Stimulated activated naive CD8-positive, alpha-beta T cell treated with anti-CD3 and anti-CD28 coated beads, Interleukin-15, Interleukin-2, amounts not matched to agents 100 U/mL and 50 U/mL, for 24 hours (primary cell): ENCODE data around the gene NTF3.

Experiments
- ATAC-seq: fragments of 150-1000 bp; cut with Tn5 transposase; one replicate; pipeline ENCODE4 v1.10.0; 2021
- DNase-seq: peaks from one replicate; pipeline ENCODE4 v3.0.0; 2021

NTF3 gene

DNA sequence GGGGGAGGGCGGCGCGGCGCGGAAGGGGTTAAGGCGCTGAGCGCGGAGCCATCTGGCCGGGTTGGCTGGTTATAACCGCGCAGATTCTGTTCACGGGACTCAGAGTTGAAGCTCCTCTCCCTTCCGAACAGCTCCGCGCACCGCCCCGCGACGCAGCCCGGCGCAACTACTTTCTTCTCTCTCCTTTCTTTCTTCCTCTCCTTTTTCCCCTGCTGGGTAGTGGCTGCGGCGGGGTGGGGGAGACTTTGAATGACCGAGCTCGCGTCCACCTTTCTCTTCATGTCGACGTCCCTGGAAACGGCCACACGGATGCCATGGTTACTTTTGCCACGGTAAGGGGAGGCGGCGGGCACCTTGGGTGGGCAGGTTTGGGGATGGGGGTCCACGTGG, at the start of gene NTF3:
Gene NTF3 (plus strand): TSS at position 98 of the 390 bp plus-strand sequence. CDS start 217 bp downstream, at position 315.
- ATAC-seq (no peak), DNase-seq (no peak)

DNA sequence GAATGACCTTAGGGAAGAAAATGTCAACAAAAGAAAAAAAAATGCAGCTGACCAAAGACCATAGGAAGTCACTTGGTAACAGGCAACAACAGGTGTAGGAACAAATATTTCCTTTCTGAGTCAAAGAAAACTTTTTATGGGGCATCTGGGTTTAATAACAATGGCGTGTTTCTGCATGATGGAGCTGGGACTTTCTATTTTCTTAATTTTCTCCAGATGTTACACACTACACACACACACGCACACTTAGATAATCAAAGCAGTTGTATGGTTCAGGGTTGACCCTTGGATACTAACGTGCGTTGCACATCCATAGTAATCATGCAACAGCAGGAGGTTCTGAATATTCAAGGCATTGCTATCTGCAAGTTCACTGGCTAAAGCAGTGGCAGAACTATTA, 47.9 kb upstream of the NTF3 start:
- no peak for ATAC-seq
- DNase-seq, result no peak

DNA sequence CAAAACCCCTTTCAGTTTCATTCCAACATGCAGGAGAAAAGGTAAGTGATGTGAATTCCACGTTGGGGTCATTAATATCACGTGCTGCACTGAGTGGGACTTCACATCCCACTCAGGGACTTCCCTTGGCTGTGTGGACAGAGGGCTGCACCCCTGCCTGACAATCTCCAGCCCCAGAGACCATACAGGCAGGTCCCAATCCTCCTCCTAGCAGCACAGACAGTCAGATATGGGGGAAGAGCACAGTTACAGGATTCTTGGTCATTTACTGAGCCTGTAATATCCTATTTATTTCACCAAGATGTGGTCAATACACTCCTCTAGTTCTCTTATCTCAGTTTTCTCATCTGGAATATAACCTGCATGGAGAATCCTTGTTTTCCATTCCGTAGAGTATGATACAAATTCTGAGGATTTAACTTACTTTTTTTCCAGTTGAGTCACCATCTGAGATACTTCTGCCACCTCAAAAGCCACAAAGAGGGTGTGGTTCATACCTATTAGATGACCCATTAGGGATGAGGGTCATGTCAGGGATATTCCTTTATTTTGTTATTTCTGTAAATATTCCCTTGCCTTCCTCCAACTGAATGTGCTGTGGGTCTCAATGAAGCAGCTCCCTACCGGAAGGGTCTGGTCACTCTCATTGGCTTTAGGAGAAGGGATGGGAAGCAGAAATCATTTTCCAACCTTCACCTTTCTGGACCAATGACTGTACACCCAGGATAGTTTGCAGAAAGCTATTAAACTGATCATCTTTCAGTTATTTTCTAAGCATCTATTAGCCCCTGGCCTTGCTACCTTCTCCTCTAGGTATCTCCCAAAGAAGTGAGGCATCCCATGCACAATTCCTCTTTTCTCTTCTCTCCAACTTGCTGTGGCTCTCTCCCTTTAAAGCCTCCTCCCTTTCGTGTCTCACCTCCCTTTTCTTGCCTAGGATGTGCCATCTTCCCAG, 43.0 kb upstream of the NTF3 start:
- ATAC-seq, result no peak
- DNase-seq, result no peak

DNA sequence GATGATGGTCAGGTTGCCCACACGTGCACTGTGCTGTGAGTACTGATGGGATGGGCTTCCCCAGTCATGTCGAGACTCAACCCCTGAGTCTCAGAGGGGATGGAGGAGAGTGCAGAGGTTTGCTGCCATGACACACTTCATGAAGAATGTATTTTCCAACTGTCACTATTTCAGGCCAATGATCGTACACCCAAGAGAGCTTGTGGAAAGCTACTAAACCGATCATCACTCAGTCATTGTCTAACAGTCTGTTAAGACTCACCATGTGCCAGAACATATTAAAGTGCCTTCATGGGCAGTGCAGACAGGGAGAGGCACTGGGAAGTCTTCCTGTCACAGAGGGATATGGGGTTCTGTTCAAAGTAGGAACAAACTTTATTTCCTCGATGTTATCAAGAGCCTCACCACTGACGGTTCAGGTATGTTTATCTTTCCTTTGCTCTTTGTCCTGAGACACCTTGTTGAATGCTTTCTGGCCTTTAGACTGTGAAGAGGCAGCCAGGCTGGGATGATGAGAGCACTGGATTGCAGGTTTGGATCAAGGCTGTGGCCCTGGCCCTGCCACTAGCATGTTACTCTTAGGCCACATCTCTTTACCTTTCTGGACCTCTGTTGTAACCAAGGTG, 41.6 kb upstream of the NTF3 start:
- ATAC-seq (no peak), DNase-seq (no peak)

DNA sequence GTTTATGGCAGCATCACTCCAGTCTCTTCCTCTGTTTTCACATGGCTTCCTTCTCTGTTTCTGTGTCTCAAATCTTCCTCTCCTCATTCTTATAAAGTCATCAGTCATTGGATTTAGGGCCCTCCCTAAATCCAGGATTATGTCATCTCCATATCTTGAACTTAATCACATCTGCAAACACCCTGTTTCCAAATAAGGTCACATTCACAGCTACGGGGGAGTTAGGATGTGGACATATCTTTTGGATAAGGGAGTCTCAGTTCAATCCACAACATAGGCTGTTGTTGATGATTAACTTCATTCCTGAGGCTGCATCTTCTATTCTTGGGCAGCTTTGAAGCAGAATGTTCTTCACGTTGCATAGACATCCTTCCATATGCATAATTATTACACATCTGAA, 40.3 kb upstream of the NTF3 start:
- DNase-seq (no peak), ATAC-seq (no peak)

DNA sequence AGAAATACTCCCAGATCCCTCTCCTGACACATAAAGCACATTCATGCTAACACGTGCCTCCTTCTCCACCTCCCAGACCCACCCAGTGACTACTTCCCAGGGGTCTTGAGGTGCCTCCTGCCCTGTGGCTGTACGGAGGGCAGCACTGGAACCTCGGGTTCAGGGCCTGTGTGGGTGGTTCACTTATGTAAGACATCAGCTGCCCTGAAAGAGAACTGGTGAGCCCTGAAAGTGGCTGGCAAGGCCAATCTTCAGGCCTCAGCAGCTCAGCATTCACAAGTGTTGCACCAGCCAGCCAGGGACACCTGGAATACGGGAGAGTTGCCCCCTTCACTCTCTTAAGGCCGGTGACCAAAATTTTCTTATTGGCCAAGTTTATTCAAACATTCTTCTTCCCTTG, 38.9 kb upstream of the NTF3 start:
- ATAC-seq, result no peak
- DNase-seq, result no peak

DNA sequence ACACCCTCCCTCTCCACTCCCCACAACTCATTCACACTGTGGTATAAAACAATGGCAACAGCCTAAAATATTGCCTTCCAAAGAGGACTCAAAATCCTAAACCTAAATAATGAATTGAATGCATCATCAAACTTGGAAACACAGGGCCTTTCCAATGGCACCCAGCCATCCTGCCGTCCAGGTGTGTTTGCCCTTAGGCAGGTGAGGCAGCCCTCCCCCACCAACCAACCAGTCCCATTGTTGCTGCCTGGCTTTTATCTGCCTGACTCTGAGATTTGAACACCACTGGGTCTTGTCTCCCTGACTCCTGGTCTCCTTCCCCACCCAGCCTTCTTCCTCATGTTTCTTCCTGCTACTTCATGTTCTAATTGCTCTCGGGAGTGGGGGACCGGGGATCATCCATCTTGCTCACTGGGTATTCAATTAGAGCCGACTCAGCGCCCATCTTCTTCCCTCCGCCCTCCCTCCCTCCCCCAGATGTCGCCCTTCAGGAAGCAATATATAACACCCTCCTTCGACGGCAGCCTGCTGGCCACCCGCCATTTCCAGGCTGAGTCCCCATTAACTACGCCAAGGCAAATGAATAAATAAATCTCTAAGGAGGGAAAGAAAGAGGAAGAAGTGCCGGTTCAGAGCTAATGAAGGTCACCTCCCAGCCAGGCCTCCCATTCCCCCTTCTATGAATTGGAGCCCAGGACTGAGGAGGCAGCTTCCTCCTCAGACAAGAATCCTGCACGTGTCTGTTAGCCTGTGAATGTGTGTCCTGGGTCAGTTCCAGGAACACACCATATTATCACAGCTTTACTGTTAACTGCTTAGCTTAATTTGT, 36.3 kb upstream of the NTF3 start:
- ATAC-seq (no peak), DNase-seq (no peak)

DNA sequence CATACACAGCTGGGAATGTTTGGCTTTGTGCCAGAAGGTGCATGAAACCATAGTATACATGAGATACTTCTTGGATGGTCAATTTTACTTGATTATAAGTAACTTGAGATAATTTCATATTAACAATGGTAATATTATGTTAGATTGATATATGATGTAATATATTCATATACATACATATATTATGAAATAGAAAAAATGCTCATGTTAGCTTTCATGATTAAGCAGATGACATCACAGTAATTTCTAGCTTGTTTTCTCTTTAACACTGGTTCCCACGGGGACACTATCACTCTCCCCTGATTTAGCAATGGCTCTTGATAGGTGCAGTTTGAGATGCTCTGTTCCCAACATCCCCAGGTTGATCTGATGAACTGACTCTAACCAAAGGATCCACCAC, 35.4 kb upstream of the NTF3 start:
- DNase-seq (no peak), ATAC-seq (no peak)

DNA sequence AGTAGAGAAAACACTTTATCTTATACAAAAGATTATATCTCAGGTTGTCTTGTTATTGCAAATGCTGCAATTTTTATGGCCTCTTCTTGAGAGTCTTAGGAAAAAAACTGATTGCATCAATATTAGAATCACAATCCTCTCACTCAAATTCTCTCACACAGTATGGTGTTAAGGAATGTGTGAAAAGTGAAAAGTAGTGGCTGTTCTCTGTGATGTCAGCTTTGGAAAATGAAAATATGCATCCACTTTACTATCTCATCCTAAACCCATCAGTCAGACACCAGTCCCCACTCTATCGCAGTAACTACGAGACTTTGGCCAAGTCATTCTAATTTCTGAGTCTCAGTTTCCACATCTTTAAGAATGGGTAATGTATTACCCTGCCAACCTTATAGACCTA, 32.6 kb upstream of the NTF3 start:
- DNase-seq, result no peak
- ATAC-seq, result no peak

DNA sequence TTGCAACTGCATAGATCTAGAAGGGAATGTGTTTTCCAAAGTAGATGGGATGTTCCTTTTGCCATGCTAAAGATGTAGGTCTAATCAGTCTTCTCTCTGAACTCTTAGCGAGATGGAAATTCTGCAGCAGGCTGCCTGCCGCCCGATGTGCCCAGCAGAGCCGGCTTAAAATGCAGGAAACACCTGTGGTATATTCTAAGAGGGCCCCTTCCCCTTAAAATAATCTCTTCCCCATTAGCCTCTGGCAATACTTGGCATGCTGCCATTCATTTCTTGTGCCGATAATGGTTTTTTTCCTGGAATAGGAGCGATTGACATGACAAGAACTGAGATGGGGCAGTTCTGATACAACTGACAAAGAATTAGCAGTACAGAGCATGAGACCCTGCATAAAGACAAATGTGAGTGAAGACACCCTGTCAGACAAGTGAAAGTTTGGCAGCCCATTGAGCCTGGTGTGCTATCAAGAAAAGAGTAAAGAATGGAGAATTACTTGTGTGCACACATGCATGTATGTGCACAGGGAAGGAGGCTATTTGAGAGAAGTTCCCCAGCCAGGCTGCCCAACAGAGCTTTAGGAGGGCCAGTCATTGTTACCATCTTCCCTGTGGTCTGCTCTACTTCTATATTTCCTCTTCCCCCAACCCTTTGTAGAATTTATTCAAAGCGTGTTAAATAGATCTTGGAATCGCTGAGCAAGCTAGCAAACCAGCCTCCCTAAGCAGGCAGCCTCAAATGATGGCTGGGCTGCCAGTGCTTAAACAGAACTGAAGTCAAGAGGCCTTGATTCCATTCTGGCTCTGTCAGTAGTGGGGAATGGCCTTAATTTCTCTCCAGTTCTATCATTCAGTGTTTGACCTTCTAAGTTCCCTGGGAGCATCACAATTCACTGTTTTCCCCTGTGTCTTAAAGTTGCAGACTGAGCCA, 29.6 kb upstream of the NTF3 start:
- ATAC-seq (no peak), DNase-seq (no peak)

DNA sequence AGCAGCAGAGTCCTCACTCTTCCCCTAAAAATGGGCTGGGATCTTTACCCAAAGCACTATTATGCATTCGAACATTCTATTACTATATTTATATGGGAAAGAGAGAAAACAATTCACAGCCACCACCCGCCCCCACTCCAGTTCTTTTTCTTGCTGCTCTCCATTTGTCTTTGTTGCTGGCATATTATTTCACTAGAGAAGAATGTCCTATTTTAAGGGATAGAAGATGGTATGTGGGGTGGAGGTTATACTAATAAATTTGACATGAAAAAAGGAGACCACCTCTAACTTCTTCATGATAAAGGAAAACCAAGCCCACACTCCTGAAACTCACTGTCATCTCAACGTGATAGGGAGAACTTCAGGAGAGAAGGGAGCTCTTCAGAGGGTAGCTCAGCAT, 28.5 kb upstream of the NTF3 start:
- ATAC-seq (no peak), DNase-seq (no peak)

DNA sequence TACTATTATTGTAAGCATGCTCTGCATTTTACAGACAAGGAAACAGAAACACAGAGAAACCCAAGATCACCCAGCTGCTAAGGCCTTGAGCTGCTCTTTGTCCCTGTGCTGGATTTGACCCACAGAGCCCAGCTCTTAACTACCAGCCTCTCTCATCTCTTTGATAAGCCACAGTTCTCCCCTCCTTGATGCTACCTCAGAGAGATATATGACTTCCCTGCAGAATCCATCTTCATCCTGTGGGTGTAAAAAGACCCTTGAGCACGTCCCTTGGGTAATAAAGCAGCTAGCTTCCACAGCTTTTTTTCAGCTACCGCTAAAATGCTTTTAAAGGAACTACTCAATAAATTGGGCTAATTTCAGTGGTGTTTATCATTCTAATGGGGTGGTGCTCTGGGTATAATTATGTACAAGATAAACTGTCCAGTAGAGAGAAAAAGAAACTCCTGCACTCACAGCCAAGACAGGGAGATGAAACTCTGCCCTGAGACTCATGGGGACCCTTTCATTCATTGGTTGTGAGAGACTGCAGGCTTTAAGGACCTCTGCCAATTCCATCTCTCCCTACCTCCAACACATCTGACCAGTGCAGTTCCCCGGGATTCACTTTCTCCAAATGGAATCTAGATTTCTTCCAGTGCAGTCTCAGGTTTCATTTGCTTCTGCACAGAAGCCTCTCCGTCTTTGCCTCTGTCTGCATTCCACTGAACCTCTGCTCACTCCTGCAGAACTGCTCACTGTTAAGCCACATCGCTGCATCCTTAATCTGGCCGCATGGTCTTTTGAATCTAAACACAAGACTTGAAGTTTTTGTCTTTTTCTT, 24.7 kb upstream of the NTF3 start:
- DNase-seq, result no peak
- ATAC-seq, result no peak

DNA sequence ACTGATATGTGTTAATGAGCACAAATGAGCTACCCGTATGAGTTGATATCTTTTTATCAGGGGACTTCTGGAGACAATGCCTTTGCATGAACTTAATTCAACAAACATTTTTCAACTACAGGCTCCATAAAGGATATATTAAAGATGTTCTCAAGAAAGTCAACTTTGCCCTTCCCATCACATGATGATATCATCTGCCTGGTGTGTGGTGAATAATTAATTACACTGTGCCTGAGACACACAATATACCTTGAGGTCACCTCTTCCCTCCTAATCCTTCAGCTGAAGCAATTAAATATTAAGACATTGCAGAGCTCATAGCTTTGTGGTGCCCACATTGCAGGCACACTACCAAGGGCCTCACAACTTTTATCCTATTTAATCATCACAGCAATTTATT, 22.3 kb upstream of the NTF3 start:
- ATAC-seq (no peak), DNase-seq (no peak)

DNA sequence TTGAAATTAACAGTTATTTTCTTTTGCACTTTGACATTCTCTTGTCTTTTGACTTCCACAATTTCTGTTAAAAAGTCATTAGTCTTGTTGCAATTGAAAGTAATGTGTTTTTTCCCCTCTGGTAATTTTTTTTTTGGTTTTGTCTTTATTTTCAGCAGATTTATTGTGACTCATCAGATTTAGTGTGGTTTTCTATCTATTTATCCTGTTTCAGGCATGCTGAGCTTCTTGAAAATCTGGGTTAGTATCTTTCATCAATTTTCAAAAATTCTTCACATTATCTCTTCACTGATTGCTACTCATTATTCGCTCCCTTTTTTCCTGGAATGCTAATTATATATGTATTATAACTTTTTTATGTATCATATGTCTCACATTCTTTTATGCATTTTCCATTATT, 15.3 kb upstream of the NTF3 start:
- DNase-seq (no peak), ATAC-seq (no peak)

DNA sequence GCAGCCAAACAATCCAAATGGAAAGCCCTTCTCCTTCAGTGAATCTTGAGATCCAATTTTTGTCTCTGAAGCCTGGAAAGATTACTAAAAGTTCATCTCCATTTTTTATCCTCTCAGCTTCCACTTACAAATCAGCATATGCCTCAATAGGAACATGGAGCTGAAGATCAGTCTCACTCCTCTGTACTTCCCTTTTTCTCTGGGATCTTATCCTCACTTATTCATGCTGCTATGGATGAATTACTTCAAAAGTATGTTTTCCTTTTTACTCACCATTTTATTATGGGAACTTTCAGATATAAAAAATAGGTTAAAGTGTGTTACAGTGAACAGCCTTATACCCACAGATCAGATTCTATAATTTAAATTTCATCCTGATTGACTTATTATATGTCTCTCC, 14.4 kb upstream of the NTF3 start:
- ATAC-seq (no peak), DNase-seq (no peak)

DNA sequence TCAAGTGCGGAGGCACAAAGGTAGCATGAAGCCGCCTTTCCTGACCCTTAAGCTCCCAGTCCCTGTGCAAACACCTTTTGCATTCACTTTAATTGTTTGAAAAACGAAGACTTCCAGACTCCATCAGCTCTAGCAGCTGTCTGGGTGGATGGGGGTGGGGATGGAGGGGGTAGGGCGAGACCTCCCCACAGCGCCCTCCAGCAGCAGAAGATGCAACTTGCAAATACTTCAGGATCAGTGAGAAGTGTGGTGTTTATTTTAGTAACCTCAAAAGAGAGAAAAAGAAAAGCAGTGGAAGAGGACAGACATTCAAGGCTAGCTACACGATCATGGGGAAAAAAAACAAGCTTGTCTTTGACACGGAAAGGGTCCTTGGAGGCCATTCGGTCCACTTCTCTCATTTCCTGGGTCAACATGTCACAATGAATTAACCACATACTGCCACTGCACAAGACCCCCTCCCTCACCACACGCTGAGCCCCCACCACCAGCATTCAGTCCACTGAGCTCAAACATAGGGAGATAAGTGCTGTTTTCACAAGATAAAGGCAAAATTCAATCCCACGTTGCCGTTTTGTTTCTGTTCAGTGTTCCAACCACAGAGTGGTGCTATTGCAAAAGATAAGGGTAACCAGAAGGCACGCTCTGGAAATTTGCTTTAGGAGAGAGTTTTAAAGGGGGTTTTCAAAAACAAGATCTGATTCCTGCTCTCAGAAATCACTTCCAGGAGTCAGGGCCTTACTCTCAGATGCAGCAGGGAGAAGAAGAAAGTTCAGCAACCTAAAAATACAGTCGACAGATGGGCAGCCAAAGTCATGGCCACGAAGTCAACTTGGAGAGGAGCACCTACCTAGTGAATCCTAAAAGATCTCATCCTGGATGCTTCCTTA, 3.3 kb upstream of the NTF3 start:
- no peak for ATAC-seq
- DNase-seq, result no peak

DNA sequence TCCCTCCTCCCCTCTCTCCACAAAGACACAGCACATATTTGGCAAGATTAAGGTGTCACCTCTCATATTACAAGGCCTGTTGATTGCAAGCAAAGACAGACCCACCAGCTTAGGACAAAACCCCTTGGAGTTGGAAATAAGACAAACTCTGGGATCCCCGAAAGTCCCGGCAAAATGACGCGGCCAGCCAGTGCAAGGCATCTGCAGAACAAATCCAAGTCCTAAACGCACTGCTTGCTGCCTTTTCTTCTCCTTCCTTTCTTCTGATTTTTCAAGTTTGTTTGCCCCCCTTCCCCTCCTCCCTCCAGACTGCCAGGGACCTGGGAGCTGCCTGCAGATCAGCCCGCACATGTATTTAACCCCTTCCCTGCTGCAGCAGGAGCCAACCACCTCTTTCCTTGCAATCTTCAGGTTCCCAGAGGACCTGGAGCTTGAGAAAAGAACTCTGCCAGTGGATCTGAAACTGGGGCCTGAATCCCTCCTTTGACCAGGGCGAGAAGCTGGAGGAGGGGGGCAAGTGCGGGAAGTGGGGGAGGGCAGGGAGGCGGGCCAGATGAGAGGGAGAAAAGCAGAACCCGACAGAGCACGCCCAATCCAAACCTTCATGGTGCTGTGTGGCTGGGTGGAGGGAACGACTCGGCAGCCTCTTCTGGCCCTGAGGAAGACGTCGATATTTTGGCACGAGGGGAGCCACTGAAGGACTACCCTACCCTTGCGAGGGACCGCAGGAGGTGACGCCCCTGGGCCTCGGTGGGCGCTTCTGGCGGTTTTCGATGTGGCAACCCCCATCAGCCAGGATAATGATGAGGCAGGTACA, 2.0 kb upstream of the NTF3 start:
- DNase-seq (no peak), ATAC-seq (no peak)

DNA sequence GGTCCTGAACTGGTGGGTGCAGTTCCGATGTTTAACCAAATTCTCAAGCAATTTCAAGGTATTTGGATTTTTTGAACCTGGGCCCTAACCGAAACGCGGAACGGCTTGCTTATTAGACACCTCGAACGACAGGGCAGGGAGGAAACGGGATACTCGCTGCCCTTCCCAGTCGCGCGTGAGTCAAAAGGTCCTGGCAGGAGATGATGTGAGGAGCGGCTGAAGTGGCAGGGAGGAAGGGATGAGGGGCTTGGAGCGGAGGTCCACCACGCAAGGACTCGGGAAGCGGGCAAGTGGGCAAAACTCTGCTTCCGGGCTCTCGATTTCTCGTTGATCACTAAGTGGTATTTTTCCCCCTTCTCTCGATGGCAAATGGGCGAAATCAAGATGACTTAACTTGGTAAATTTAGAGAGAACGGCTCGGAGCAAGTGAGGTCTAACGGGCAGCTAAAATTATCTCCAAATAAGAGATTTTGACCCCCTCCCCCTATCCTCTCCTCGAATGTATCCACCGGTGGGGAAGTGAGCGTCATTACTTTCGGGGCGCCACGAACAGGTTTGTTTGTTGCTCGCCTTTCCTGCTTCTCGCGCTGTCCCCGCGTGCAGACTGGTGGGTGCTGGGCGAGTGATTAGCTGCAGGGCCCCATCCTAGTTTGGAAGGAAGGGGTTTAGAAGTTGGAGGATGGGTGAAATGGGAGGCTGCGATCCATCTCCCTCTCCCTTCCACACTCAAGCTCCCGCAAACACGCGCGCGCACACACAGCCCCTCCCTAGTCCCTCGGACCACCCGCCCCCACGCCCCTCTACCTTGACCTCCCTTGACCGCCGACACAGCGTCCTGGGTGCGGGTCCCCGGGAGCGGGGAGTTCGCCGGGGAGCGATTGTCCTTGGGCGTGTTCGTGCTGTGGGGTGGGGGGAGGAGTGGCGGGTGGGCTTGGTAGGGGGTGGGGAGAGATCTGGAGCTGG, 986 bp upstream of the NTF3 start:
- ATAC-seq (no peak), DNase-seq (no peak)
